ENCODE measurements around the gene BCL11A.

Gene BCL11A

GRCh38 chr2:60478660-60479059, 74.8 kb downstream of the BCL11A start:
- Histone ChIP-seq H3K4me1 (ENCODE audit: insufficient read depth, poor library complexity, severe bottlenecking) (peaks cover 14% of the 10 kb centered on the region), H3K27ac (ENCODE audit: poor library complexity, severe bottlenecking) (no peak overlapping the region), H3K27me3 (ENCODE audit: insufficient read depth, poor library complexity, severe bottlenecking) (no peaks in the 10 kb centered on the region), H3K36me3 (ENCODE audit: low read depth) (no peaks in the 10 kb centered on the region), H3K9me3 (ENCODE audit: severe bottlenecking) (no peaks in the 10 kb centered on the region), H3K4me3 (ENCODE audit: severe bottlenecking) (no peak overlapping the region)
- no peak for ATAC-seq (ENCODE audit: low read depth)
- no peak for DNase-seq (ENCODE audit: low spot score)
- TF ChIP-seq, protein P1, sequence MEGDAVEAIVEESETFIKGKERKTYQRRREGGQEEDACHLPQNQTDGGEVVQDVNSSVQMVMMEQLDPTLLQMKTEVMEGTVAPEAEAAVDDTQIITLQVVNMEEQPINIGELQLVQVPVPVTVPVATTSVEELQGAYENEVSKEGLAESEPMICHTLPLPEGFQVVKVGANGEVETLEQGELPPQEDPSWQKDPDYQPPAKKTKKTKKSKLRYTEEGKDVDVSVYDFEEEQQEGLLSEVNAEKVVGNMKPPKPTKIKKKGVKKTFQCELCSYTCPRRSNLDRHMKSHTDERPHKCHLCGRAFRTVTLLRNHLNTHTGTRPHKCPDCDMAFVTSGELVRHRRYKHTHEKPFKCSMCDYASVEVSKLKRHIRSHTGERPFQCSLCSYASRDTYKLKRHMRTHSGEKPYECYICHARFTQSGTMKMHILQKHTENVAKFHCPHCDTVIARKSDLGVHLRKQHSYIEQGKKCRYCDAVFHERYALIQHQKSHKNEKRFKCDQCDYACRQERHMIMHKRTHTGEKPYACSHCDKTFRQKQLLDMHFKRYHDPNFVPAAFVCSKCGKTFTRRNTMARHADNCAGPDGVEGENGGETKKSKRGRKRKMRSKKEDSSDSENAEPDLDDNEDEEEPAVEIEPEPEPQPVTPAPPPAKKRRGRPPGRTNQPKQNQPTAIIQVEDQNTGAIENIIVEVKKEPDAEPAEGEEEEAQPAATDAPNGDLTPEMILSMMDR (IDR thresholded peaks at IDR 0.05; ENCODE audit: poor library complexity, severe bottlenecking): no peak

GRCh38 chr2:60476206-60476954, 77.1 kb downstream of the BCL11A start:
- TF ChIP-seq, protein P1 (IDR thresholded peaks at IDR 0.05; ENCODE audit: poor library complexity, severe bottlenecking): no peak
- ATAC-seq (ENCODE audit: low read depth) (no peak), DNase-seq (ENCODE audit: low spot score) (no peak)
- Histone ChIP-seq H3K36me3 (ENCODE audit: low read depth) (no peaks in the 10 kb centered on the region), H3K27me3 (ENCODE audit: insufficient read depth, poor library complexity, severe bottlenecking) (no peaks in the 10 kb centered on the region), H3K4me3 (ENCODE audit: severe bottlenecking) (no peak overlapping the region), H3K27ac (ENCODE audit: poor library complexity, severe bottlenecking) (no peak overlapping the region), H3K4me1 (ENCODE audit: insufficient read depth, poor library complexity, severe bottlenecking) (peaks cover 14% of the 10 kb centered on the region), H3K9me3 (ENCODE audit: severe bottlenecking) (no peaks in the 10 kb centered on the region)

DNA sequence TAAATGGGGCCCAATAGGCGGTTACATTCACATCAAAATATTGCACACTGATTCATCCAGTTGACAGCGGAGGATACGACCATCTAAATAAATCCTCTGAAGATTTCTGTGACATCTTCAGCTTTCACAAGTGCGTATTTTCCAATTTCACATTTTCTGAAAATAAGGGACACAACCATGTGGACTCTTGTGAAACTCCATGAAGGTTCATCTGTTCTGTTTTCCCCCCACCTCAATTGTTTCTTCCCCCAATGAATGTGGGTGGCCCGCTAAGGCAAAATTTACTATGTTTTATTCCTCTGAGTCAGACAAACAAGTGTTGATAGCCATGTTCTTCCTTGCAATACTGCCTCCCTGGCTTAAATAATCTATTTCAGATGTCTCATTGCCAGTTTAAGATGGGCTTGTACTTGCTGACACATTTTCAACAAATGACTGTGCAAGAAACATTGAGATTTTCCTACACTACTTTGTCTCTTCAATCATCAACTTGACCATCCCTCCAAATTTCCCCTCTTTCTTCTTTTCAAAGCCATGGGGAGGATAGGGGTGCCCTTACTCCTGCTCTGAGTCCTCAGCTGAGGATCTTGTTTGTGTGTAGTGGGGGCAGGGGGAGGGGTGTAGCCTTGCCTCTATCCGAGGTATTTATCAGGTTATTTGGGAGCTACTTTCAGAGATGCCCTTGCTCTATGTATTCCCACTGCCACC, 78.2 kb downstream of the BCL11A start:
- Histone ChIP-seq H3K4me3 (ENCODE audit: severe bottlenecking) (no peak overlapping the region), H3K9me3 (ENCODE audit: severe bottlenecking) (no peaks in the 10 kb centered on the region), H3K4me1 (ENCODE audit: insufficient read depth, poor library complexity, severe bottlenecking) (peaks cover 14% of the 10 kb centered on the region), H3K27me3 (ENCODE audit: insufficient read depth, poor library complexity, severe bottlenecking) (no peaks in the 10 kb centered on the region), H3K27ac (ENCODE audit: poor library complexity, severe bottlenecking) (no peak overlapping the region), H3K36me3 (ENCODE audit: low read depth) (no peaks in the 10 kb centered on the region)
- DNase-seq (ENCODE audit: low spot score) (no peak), ATAC-seq (ENCODE audit: low read depth) (no peak)
- TF ChIP-seq, protein P1 (IDR thresholded peaks at IDR 0.05; ENCODE audit: poor library complexity, severe bottlenecking): no peak

GRCh38 chr2:60474301-60474700, 79.2 kb downstream of the BCL11A start:
- Histone ChIP-seq H3K36me3 (ENCODE audit: low read depth) (no peaks in the 10 kb centered on the region), H3K9me3 (ENCODE audit: severe bottlenecking) (no peaks in the 10 kb centered on the region), H3K27me3 (ENCODE audit: insufficient read depth, poor library complexity, severe bottlenecking) (no peaks in the 10 kb centered on the region), H3K4me3 (ENCODE audit: severe bottlenecking) (no peak overlapping the region), H3K4me1 (ENCODE audit: insufficient read depth, poor library complexity, severe bottlenecking) (peaks cover 4% of the 10 kb centered on the region), H3K27ac (ENCODE audit: poor library complexity, severe bottlenecking) (no peak overlapping the region)
- TF ChIP-seq, protein P1 (IDR thresholded peaks at IDR 0.05; ENCODE audit: poor library complexity, severe bottlenecking): no peak
- no peak for DNase-seq (ENCODE audit: low spot score)
- no peak for ATAC-seq (ENCODE audit: low read depth)

DNA sequence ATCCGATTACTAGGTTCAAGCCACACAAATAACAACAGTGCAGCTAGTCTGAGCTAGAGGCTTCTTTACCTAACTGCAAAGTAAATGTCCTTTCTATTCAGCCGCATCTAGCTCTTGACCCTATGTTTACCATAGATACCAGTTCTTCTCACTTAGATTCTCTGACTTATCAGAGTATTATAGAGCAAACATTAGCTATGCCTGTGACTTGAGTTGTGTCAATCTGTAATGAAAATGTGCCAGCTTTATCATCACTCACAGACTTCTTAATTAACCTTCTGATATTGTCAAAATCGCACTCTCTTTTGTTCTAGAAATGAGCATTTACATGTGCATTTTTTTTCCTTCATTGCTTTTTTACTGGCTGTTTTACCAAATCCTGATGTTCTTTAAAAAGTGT, 79.9 kb downstream of the BCL11A start:
- Histone ChIP-seq H3K4me1 (ENCODE audit: insufficient read depth, poor library complexity, severe bottlenecking) (peaks cover 1% of the 10 kb centered on the region), H3K27ac (ENCODE audit: poor library complexity, severe bottlenecking) (no peak overlapping the region), H3K36me3 (ENCODE audit: low read depth) (no peaks in the 10 kb centered on the region), H3K9me3 (ENCODE audit: severe bottlenecking) (no peaks in the 10 kb centered on the region), H3K4me3 (ENCODE audit: severe bottlenecking) (no peak overlapping the region), H3K27me3 (ENCODE audit: insufficient read depth, poor library complexity, severe bottlenecking) (no peaks in the 10 kb centered on the region)
- TF ChIP-seq, protein P1 (IDR thresholded peaks at IDR 0.05; ENCODE audit: poor library complexity, severe bottlenecking): no peak
- ATAC-seq (ENCODE audit: low read depth) (no peak), DNase-seq (ENCODE audit: low spot score) (no peak)

Measured in RWPE2 (cell line).